MCF 10A (cell line): ENCODE results near the gene IRF6. TPM values are rescaled to one million over a fixed set of nuclear protein-coding genes. Genes with fewer than 3 reads are reported as not detected.
"Not testable (repeated sequence)": the region's sequence is repeated elsewhere in the genome, so short reads cannot be mapped to it uniquely, and the experiment has no call there.

Source experiments
- BruUV-seq: library from RNA; stranded (reverse); fragments of 400-500 nt; replicated peaks from 2 replicates; lab custom pipeline; 2021; lab: Mats Ljungman, UMichigan
- CTCF ChIA-PET: fragments of 300-600 bp; sonication (Branson Sonifier 250); formaldehyde crosslinking; extraction: SDS; loops from one replicate; lab custom pipeline; 2021; ENCODE audit warnings: antibody characterized with exemption, inconsistent platforms; lab: Yijun Ruan, JAX
- POLR2A ChIA-PET: fragments of 300-600, 350-650 bp; sonication (Branson Sonifier 250); formaldehyde crosslinking; extraction: SDS; loops from one replicate; lab custom pipeline; 2020; ENCODE audit warnings: antibody characterized with exemption, inconsistent platforms; lab: Yijun Ruan, JAX
- DNase-seq: peaks from one replicate; pipeline ENCODE4 v3.0.0-alpha.2; 2018; ENCODE audit not compliant: unreplicated experiment
- H3K27ac Mint-ChIP-seq: one replicate; pipeline ENCODE4 v1.8.0; 2022; ENCODE audit warnings: mild to moderate bottlenecking, low read depth, mixed read lengths; ENCODE audit not compliant: unreplicated experiment
- H3K27me3 Mint-ChIP-seq: one replicate; pipeline ENCODE4 v1.8.0; 2022; ENCODE audit warnings: mixed read lengths; ENCODE audit not compliant: insufficient read depth, unreplicated experiment
- H3K36me3 Mint-ChIP-seq: one replicate; pipeline ENCODE4 v1.8.0; 2022; ENCODE audit warnings: mild to moderate bottlenecking, moderate library complexity, mixed read lengths; ENCODE audit not compliant: insufficient read depth, unreplicated experiment
- H3K4me1 Mint-ChIP-seq: one replicate; pipeline ENCODE4 v1.8.0; 2022; ENCODE audit warnings: mixed read lengths; ENCODE audit not compliant: insufficient read depth, unreplicated experiment
- H3K4me3 Mint-ChIP-seq: one replicate; pipeline ENCODE4 v1.8.0; 2022; ENCODE audit warnings: mild to moderate bottlenecking, moderate library complexity, mixed read lengths; ENCODE audit not compliant: unreplicated experiment
- H3K9me3 Mint-ChIP-seq: one replicate; pipeline ENCODE4 v1.8.0; 2022; ENCODE audit warnings: mixed read lengths; ENCODE audit not compliant: unreplicated experiment
- intact Hi-C: fragments of 100-400 bp; cut with micrococcal nuclease; formaldehyde crosslinking; loops from 2 replicates; pipeline ENCODE4 v1.14.1; 2022
- total RNA-seq: library from RNA; stranded (reverse); gene quantifications from 2 replicates; pipeline ENCODE4 v1.2.3, GENCODE V29; 2022
- TF ChIP-seq, protein P1 (sequence below): fragments of 200-600 bp; IDR thresholded peaks from one replicate; pipeline ENCODE4 v1.8.0; 2022; ENCODE audit warnings: antibody characterized with exemption, mild to moderate bottlenecking; ENCODE audit not compliant: unreplicated experiment

The IRF6 gene
- total RNA-seq, 1 experiment from 2014 or later = 106 TPM

DNA sequence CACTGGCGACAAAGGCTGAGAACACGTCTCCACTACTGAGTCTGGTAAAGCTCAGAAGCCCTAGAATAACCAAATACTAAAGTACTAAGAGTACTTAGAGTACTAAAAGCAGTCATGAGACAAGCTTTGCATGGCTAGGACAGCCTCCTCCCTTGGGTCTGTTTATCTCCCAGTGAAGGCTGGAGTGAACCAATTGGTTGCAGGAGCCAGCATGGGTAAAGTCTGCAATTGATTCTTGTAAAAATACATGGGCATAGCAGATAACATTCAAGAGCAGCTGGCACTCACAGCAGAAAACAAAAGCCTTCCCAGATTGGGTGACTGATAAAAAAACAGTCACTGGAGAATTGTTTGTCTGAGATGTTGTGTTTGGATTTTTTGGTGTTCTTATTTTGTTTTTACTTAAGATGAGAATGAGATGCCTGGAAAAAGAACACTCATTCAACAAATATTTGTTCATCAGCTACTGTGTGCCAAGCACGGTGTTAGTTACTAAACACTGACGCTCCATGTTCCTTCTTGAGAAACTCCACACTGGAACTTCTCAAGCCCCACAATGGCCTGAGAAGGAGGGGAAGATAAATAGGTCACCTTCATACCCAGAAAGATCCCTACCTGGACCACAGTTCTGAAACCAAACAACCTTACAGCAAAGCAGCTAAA is 3.7 kb downstream of the IRF6 start:
- BruUV-seq = no TSS peak
- Mint-ChIP-seq H3K4me3 (peak overlapping the region; percentile 90), H3K27ac (peak overlapping the region; percentile 3), H3K27me3 (no peaks in the 10 kb centered on the region), H3K9me3 (no peaks in the 10 kb centered on the region), H3K36me3 (peaks cover 51% of the 10 kb centered on the region), H3K4me1 (peaks cover 59% of the 10 kb centered on the region)
- CTCF ChIA-PET = interaction anchor here (0.6 to 14.2 kb wide), 10 partner anchors 9 to 1618 kb away, joined by 3 to 263 read pairs (median 6); partner anchors contain the start of genes C1orf74 and UTP25
- POLR2A ChIA-PET = interaction anchor here (0.7 to 7.1 kb wide), 14 partner anchors 9 to 374 kb away, joined by 3 to 94 read pairs (median 6); partner anchors contain the start of genes C1orf74 and UTP25
- peak; percentile 68 for DNase-seq
- intact Hi-C loops = no loop called here
- TF ChIP-seq, protein P1, sequence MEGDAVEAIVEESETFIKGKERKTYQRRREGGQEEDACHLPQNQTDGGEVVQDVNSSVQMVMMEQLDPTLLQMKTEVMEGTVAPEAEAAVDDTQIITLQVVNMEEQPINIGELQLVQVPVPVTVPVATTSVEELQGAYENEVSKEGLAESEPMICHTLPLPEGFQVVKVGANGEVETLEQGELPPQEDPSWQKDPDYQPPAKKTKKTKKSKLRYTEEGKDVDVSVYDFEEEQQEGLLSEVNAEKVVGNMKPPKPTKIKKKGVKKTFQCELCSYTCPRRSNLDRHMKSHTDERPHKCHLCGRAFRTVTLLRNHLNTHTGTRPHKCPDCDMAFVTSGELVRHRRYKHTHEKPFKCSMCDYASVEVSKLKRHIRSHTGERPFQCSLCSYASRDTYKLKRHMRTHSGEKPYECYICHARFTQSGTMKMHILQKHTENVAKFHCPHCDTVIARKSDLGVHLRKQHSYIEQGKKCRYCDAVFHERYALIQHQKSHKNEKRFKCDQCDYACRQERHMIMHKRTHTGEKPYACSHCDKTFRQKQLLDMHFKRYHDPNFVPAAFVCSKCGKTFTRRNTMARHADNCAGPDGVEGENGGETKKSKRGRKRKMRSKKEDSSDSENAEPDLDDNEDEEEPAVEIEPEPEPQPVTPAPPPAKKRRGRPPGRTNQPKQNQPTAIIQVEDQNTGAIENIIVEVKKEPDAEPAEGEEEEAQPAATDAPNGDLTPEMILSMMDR = no peak

DNA sequence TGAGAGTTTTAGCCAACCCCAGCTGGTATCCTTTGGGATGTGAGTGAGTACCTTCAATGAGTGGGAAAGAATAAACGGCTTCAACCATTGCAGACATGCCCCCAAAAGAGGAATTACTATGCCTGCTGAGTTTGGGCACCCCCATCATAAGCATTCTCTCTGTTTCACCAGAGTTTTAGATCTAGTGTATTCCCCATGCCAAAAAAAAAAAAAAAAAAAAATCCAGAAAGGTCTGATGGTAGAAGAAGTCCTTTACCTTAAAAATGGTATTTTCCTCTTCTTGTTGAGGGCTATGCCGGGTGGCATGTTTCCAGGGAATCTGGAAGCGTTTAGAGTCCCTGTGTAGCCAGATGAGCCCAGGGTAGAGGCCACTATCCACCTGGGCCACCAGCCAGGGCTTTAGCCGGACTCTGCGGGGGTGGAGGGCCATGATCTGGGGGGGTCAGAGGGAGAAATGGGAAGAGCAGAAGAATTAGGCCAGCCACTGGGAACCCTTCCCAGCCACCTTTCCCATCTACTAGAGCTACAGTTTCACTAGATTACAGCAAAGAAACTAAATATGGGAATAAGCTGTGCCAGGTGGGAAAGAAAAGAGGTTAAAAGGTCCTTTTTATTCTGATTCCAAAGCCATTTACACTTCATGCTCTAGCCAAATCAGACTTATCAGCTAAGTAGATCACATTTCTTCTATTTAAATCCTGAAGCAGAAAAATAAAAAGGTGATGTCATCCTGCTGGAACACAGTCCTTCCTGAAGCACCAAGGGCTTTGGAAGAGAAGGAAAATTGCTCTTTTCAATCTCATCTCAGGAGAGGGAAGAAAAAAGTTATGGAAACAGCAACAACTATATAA is 4.7 kb downstream of the IRF6 start:
- no peaks in the 10 kb centered on the region for H3K9me3 Mint-ChIP-seq
- H3K36me3 Mint-ChIP-seq = peaks cover 61% of the 10 kb centered on the region
- H3K27ac Mint-ChIP-seq = peak overlapping the region; percentile 3
- intact Hi-C loops = no loop called here
- TF ChIP-seq, protein P1 = no peak
- DNase-seq = no peak
- CTCF ChIA-PET = interaction anchor here (0.5 to 14.2 kb wide), 17 partner anchors 8 to 1617 kb away, joined by 3 to 263 read pairs (median 5); partner anchors contain the start of genes C1orf74 and UTP25
- no TSS peak for BruUV-seq
- H3K4me3 Mint-ChIP-seq = no peak overlapping the region
- no peaks in the 10 kb centered on the region for H3K27me3 Mint-ChIP-seq
- POLR2A ChIA-PET = interaction anchor here (1.1 to 7.1 kb wide), 11 partner anchors 7 to 373 kb away, joined by 3 to 94 read pairs (median 5); partner anchors contain the start of genes C1orf74 and UTP25
- peaks cover 53% of the 10 kb centered on the region for H3K4me1 Mint-ChIP-seq

DNA sequence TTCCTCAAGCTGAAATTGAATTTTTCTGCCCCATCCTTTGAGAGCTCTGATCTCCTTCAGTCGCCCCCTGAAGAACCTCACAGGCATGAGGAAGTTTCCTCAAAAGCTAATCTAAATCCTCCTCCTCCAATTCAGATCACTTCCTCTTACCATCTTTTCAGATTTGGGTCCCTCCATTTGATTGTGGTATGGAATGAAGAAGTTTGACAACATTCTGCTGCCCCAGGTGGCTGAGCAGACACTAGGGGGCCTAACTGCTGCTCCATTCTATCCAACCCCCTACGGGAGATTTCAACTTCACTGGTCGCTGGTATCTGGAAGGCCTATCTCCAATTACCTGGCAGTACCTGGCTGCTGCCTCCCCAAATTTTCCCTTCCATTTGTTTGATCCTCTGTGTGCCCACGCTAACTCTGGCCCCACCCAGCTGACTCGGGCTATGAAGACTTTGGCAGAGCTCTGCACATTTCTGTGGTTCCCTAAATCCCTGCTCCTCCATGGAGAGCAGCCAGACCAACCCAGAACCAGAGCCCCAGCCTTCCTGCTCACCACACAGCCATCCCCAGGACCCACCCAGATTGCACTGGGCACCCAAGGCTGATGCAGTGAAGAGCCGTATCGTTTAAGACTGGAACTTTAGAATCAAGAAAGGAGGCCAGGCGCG is 7.8 kb downstream of the IRF6 start:
- ChIA-PET POLR2A (interaction anchor here (0.9 to 7.1 kb wide), 7 partner anchors 8 to 110 kb away, joined by 3 to 94 read pairs (median 7); partner anchors contain the start of genes C1orf74, IRF6 and UTP25), CTCF (interaction anchor here (0.7 to 14.2 kb wide), 13 partner anchors 10 to 435 kb away, joined by 3 to 263 read pairs (median 5); partner anchors contain the start of genes SERTAD4 and UTP25)
- Mint-ChIP-seq H3K9me3 (no peaks in the 10 kb centered on the region), H3K4me3 (peak overlapping the region; percentile 17), H3K27ac (no peak overlapping the region), H3K4me1 (peaks cover 28% of the 10 kb centered on the region), H3K36me3 (peaks cover 87% of the 10 kb centered on the region), H3K27me3 (no peaks in the 10 kb centered on the region)
- intact Hi-C loops = no loop called here
- TF ChIP-seq, protein P1 = no peak
- peak; percentile 74 for DNase-seq
- no TSS peak for BruUV-seq

DNA sequence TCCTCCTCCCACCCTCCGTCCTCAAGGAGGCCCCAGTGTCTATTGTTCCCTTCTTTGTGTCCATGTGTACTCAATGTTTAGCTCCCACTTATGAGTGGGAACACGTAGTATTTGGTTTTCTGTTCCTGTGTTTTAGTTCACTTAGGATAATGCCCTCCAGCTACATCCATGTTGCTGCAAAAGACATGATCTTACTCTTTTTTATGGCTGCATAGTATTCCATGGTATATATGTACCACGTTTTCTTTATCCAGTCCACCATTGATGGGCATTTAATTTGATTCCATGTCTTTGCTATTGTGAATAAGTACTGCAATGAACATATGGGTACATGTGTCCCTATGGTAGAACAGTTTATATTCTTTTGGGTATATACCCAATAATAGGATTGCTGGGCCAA is 12.2 kb downstream of the IRF6 start:
- ChIA-PET POLR2A (interaction anchor here (0.6 to 4.5 kb wide), 8 partner anchors 8 to 45 kb away, joined by 3 to 53 read pairs (median 10); partner anchors contain the start of genes C1orf74, IRF6 and UTP25), CTCF (interaction anchor here (0.9 to 14.2 kb wide), 4 partner anchors 9 to 32 kb away, joined by 3 to 263 read pairs (median 4); partner anchors contain the start of gene UTP25)
- H3K27ac Mint-ChIP-seq, H3K9me3 Mint-ChIP-seq, H3K27me3 Mint-ChIP-seq, intact Hi-C loops, H3K4me3 Mint-ChIP-seq: not testable (repeated sequence)
- Mint-ChIP-seq H3K4me1 (peaks cover 17% of the 10 kb centered on the region), H3K36me3 (peaks cover 100% of the 10 kb centered on the region)
- TSS peak; percentile 5 for BruUV-seq
- peak; percentile 25 for DNase-seq
